ENCODE results near the gene RINT1. TPM values are rescaled to one million over a fixed set of nuclear protein-coding genes. Genes with fewer than 3 reads are reported as not detected.

RINT1 gene
- total RNA-seq: 18.7 and 19.5 TPM in 2 replicates

GRCh38 chr7:105531792-105532671, at the start of gene RINT1:
Gene RINT1 (plus strand): TSS chr7:105532201. CDS start chr7:105532316, 115 bp downstream.

DNA sequence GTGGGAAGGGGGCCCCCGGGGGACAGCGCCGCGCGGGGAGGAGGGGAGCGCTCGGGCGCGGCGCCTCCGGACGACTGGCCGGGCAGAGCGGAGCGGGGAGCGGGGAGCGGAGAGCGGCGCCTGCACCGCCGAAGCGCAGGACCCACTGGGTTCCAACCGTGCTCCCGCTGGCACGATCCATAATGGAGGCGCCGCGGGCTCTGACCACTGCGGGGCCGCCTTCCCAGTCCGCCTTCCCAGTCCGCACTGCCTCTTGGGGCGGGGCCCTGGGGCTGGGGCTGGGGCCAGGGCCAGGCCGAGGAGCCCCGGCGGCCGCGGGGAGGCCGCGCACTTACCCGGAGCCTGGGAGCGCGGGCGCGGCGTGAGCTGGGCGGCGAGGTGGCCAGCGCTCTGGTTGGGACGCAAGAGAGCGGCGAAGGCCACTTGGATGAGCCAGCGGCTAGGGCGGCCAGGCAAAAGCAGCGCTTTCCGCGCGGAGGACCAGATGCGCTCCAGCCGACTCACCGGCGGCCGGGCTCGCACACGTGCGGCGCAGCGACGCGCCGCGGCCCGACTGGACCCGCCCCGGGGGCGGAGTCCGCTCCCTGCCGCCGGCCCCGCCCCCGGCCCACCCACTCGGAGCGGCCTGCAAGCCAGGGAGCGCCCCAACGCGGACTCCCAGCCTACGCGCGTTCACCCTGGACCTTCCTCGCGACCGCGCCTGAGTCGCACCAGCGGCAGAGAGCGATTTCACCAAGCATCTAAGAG, 10.1 kb upstream of the RINT1 start, which contains the start of gene PUS7:
PUS7 (minus strand) TSS at position 555 of the 747 bp plus-strand sequence. CDS start 13,759 bp downstream, outside the sequence.

DNA sequence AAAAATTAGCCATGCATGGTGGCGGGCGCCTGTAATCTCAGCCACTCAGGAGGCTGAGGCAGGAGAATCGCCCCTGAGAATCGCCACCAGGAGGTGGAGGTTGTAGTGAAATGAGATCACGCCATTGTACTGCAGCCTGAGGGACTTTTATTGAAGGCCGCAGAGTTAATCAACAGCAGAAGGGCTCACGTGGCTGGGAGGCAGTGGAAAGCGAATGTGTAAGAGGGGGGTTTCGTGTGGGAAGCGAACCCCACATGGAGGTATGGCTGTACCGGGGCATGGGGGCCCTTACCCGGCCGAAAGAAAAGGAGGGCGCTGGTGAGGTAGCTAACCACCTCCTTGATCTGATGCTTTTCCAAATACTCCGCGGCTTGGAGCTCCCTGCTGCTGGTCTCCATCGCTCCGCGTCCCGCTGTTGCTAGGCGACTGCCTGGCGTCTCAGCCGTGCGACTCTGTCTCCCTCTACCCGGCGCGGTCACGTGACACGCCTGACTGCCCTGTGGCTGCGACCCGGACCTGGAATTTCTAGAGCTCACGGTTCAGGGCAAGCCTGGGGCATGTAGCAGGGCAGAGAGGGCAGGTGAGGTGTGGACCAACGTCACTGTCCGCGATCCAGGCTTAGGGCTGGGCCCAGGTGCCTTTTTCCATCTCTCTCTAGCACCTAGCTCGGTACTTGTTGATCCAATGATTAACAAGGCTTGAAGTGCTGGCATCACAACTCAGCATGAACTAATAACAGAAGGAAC, 49.2 kb downstream of the RINT1 start, which contains the start of gene EFCAB10:
EFCAB10 (minus strand) TSS at position 428 of the 746 bp plus-strand sequence; CDS start at position 398, 30 bp downstream.

Other genes with a start within 250 kb of the RINT1 start
- 40.3 and 46.6 TPM in 2 replicates for gene SRPK2, start 143.3 kb upstream of the RINT1 start, total RNA-seq
- gene PUS7, start 9.9 kb upstream of the RINT1 start, total RNA-seq: 15.1 and 23.9 TPM in 2 replicates
- not detected in 2 replicates for gene EFCAB10, start 49.3 kb downstream of the RINT1 start, total RNA-seq